GM18505 (cell line): Measurements from ENCODE around the gene EDC3.

ENCODE experiments used
- ATAC-seq: cut with Tn5 transposase; IDR thresholded peaks from one replicate; pipeline ENCODE4 v1.9.1; 2021; ENCODE audit not compliant: unreplicated experiment
- POLR2A ChIP-seq: IDR thresholded peaks from 4 replicates; pipeline ENCODE4 v1.6.1; 2011; ENCODE audit warnings: borderline replicate concordance; ENCODE audit not compliant: insufficient read depth, insufficient read length; ENCODE audit errors: extremely low read depth

The EDC3 gene

GRCh38 chr15:74655424-74655823 is 40.4 kb downstream of the EDC3 start:
- TF ChIP-seq POLR2A: no peak
- no peak for ATAC-seq

- no peak for TF ChIP-seq POLR2A
- no peak for ATAC-seq
Measured at GRCh38 chr15:74653426-74654102, 42.3 kb downstream of the EDC3 start.

DNA sequence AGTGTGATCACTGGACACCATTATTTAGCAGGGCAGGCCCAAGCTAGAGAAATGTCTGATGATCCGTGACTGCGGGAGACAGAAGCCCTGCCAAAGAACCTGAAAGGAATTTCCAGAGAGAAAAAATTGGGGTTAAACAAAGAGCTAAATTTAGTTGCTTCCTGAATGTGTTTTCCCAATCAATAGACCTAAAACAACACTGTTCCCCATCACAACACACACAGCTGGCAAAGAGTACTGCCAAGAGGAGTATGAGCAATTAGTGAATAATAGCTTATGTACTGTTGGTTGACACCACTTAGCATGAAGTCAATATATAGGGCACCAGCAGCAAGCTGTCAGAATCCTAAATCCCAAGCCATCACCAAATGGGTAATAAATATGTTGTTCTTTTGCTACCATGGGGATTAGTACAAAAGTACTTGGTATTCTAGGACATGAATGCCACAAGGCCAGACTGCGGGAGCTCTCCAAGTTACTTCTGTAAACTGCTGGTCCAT is 44.5 kb downstream of the EDC3 start:
- no peak for ATAC-seq
- no peak for TF ChIP-seq POLR2A

- no peak for TF ChIP-seq POLR2A
- ATAC-seq: no peak
Measured at GRCh38 chr15:74648051-74648842, 47.6 kb downstream of the EDC3 start.

DNA sequence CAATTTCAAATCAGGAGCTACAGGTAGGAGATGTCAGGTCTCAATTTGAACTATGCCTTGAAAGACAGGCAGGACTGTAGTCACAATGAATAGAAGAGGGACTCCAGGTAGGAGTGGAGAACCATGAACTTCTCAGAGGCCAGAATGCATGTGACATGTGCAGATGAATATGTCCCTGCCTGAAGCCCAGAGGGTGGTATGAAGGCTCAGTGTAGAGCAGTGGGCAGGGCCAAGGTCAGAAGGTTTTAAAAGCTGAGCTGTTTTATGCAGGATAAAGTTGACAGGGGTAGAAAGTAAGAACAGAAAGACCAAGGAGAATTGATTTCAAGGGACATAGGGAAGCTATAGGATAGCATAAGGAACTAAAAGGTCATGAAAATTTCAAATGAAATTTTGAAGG is 49.3 kb downstream of the EDC3 start:
- no peak for ATAC-seq
- no peak for TF ChIP-seq POLR2A

DNA sequence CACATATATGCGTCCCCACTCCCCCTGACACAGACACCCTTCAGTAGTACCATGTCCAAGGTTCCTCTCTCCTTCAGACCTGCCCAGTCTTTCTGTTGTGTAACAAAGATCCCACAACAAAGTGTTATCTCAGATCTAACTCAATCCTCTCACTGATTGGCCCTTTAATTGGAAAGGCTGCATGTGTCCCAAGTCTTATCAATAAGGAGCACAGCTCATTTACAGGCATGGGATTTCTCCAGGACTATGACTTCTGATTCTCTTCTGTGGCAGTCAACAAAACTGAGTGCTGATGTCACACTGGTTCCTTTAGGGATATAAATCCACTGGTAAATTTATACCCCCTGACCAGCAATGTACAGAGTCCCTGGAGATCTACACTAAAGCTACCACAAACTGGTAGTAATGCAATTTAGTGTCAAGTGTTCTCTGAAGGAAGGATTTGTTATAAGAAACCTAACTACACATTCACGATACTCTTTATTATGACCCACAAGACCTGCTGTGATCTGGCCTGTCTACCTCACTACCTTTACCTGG is 52.1 kb downstream of the EDC3 start:
- no peak for TF ChIP-seq POLR2A

DNA sequence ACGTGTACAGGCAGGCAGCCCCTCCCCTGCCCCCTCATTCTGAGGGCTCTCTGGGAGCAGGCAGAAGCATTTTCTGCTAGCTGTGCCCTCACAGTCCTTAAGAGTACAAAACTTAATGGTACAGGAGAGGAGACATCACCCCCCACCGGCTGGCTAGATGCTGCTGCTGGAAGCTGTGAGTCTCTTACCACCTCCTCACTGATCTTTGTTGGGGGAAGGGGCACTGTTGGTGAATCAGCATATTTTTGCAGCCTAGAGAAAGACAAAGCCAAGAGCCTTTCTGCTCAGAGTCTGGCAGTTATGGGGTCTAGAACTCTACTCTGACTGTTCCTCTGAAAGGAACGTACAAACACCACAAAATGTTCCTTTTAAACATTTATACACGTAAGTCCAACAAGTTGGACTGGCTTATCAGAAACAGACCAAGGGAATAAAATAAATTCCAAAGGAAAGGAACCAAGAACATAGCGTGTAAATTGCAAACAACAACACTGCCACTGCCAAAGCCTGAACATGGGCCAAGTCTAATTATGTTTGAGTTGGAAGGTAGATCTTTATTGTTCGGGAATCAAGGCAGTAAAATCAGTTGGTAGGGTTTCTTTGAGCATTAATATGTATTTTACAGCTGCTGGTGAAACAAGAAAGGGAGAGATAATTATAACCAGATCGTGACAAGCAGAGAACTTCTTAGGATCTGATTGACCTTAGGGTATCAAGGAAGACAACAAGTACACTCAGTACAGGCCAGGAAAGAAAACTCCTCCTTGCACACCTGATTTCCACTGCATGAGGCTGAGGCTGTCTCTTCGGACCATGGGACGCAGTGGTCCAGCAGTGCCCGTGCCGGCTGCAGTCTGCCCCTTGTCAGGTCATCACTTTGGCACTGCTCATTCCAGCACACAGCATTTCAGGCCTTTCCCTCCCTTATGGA is 52.8 kb downstream of the EDC3 start:
- no peak for TF ChIP-seq POLR2A
- no peak for ATAC-seq

More for the DNA sequence above, 52.1 kb downstream of the EDC3 start:
- no peak for ATAC-seq

- ATAC-seq: no peak
- no peak for TF ChIP-seq POLR2A
Measured at GRCh38 chr15:74642348-74642733, 53.5 kb downstream of the EDC3 start.

DNA sequence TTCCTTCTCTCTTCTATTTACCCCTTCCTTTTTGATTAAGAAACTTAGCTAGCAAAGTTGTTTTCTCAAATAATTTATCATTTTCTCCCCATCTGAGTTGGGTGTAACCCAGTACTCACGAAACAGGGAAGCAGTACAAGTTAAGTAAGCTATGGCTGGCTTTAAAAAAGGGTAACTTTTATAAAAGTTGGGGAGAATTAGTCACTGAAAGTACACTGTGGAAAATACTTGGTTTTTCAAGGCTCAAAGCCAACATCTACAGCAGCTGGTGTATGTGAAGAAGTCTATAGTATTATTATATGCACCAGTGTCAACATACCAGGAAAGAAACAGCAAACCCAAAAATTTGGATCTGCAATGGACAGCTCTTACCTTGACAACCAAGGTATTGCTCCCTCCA is 54.7 kb downstream of the EDC3 start:
- no peak for TF ChIP-seq POLR2A

GRCh38 chr15:74636984-74637383 is 58.8 kb downstream of the EDC3 start:
- ATAC-seq: no peak
- TF ChIP-seq POLR2A: no peak

More for the DNA sequence above, 54.7 kb downstream of the EDC3 start:
- ATAC-seq: no peak

DNA sequence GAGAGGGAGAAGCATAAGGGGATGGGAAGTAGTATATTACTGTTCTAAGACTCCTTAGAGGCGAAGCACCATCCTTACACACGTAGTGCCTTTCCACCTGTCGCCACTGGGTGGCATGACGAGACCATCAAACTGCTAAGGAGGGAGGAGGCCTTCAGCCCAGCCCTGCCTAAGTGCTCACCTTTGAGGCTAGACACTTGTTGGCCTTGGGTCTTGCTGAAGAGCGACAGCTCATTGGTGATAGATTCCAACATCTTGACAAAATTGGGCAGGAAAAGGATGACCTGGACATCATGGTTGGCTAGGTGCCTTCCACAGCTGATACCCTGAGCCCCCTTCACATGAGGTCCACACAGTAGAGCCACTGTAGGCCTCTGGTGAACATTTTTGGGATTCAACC is 60.6 kb downstream of the EDC3 start:
- ATAC-seq: no peak
- TF ChIP-seq POLR2A: no peak

- TF ChIP-seq POLR2A: no peak
- no peak for ATAC-seq
Measured at GRCh38 chr15:74633781-74634180, 62.0 kb downstream of the EDC3 start.

DNA sequence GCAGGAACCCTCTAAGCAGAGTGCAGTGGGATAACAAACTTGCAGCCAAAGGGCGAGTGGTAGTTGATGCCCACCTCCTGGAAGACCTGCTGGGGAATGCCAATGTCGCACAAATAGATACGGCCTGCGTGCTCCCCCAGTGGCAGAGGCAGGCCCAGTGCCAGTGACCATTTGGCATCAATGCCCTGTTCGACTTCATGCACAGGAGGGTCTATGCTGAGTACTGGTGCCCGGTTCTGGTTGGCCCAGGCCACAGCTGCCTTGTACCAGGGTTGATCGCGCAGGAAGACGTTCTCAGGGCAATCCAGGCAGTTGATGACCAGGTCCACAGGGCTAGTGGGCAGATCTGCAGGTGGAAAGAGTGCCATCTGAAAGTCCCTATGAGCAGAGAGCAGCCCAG is 63.2 kb downstream of the EDC3 start:
- no peak for ATAC-seq

DNA sequence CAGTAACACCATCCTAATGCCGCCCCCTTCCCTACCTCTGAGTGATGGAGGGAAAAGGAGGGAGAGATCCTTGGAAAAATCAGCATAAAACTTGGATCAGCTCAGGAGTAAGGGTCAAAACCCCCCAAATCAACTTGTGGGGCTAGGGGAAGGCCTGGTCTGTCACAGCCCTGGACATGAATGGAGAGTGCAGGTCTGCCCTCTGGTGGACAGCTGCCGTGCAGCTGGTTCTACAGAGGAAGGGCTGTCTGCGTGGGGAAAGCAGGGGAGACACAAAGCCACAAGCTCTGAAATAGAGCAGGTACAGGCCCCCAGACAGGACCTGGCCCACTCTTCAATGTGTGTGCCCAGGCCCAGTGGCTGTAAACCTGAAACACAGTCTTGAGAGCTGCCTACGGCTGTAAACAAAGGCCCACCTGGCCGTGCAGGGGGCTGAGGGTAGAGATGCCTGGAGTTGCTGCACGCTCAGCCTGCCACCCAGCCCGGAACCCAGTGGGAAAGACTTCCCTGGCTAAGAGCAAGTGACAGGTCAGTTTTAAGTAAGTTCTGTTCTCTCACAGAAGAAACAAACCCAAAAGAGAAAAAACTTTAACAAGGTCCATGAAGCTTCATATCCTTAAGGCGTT is 63.8 kb downstream of the EDC3 start:
- ATAC-seq: no peak
- TF ChIP-seq POLR2A: no peak

More for the DNA sequence above, 63.2 kb downstream of the EDC3 start:
- peak; percentile 0 for TF ChIP-seq POLR2A
